ENCODE results near the gene TUT1. TPM values are rescaled to one million over a fixed set of nuclear protein-coding genes. Genes with fewer than 3 reads are reported as not detected.

The TUT1 gene
- 8.7 and 9.2 TPM in 2 replicates for total RNA-seq

GRCh38 chr11:62591448-62592145, at the start of gene TUT1:
TSS of gene TUT1 (minus strand) at chr11:62591523. CDS start at chr11:62591485, 38 bp downstream.

GRCh38 chr11:62621567-62622470, 30.5 kb upstream of the TUT1 start, which contains the start of gene B3GAT3:
TSS of gene B3GAT3 (minus strand) at chr11:62621986. CDS start at chr11:62621947, 39 bp downstream.

GRCh38 chr11:62612366-62613290, 21.3 kb upstream of the TUT1 start, which contains the start of the genes EML3 and ROM1:
TSS of gene EML3 (minus strand) at chr11:62612775. CDS start at chr11:62612457, 318 bp downstream.
TSS of gene ROM1 (plus strand) at chr11:62613257. CDS start at chr11:62613282, 25 bp downstream.

GRCh38 chr11:62601372-62602140, 10.2 kb upstream of the TUT1 start, which contains the start of gene MTA2:
TSS of gene MTA2 (minus strand) at chr11:62601865. CDS start at chr11:62601450, 415 bp downstream.

GRCh38 chr11:62573592-62574362, 17.5 kb downstream of the TUT1 start, which contains the start of gene EEF1G:
TSS of gene EEF1G (minus strand) at chr11:62573891. CDS start at chr11:62573842, 49 bp downstream.

GRCh38 chr11:62546244-62546928, 44.9 kb downstream of the TUT1 start, which contains the start of gene AHNAK:
TSS of gene AHNAK (minus strand) at chr11:62546806. CDS start at chr11:62536098, 10,708 bp downstream.

Other genes with a start within 250 kb of the TUT1 start
- gene SCGB1A1, start 172.5 kb downstream of the TUT1 start, total RNA-seq: not detected in 2 replicates
- 498 and 644 TPM in 2 replicates for gene AHNAK, start 44.7 kb downstream of the TUT1 start, total RNA-seq
- 1,318 and 1,351 TPM in 2 replicates for gene EEF1G, start 17.6 kb downstream of the TUT1 start, total RNA-seq
- gene MTA2, start 10.3 kb upstream of the TUT1 start, total RNA-seq: 70.8 and 86.8 TPM in 2 replicates
- gene EML3, start 21.3 kb upstream of the TUT1 start, total RNA-seq: 23.8 and 38.6 TPM in 2 replicates
- gene ROM1, start 21.7 kb upstream of the TUT1 start, total RNA-seq: 3.1 and 5.8 TPM in 2 replicates
- gene B3GAT3, start 30.5 kb upstream of the TUT1 start, total RNA-seq: 48.9 and 82.7 TPM in 2 replicates
- gene GANAB, start 55.1 kb upstream of the TUT1 start, total RNA-seq: 612 and 660 TPM in 2 replicates
- 24.5 and 26.9 TPM in 2 replicates for gene INTS5, start 61.8 kb upstream of the TUT1 start, total RNA-seq
- 13.4 and 18.3 TPM in 2 replicates for gene C11orf98, start 73.7 kb upstream of the TUT1 start, total RNA-seq
- gene CSKMT, start 73.8 kb upstream of the TUT1 start, total RNA-seq: 4.2 and 4.5 TPM in 2 replicates
- 6.6 and 7.5 TPM in 2 replicates for gene UQCC3, start 80.2 kb upstream of the TUT1 start, total RNA-seq
- gene LBHD1, start 80.7 kb upstream of the TUT1 start, total RNA-seq: 3.0 and 3.9 TPM in 2 replicates
- 80.9 and 85.2 TPM in 2 replicates for gene UBXN1, start 87.5 kb upstream of the TUT1 start, total RNA-seq
- gene LRRN4CL, start 98.0 kb upstream of the TUT1 start, total RNA-seq: 3.3 and 4.9 TPM in 2 replicates
- 54.8 and 59.1 TPM in 2 replicates for gene BSCL2, start 115.9 kb upstream of the TUT1 start, total RNA-seq
- gene GNG3, start 116.2 kb upstream of the TUT1 start, total RNA-seq: 0.13 TPM in 1 of 2 replicates, not detected in the other
- gene HNRNPUL2, start 135.9 kb upstream of the TUT1 start, total RNA-seq: 13.3 and 15.4 TPM in 2 replicates
- 27.5 and 28.9 TPM in 2 replicates for gene TTC9C, start 137.0 kb upstream of the TUT1 start, total RNA-seq
- 10.3 and 11.7 TPM in 2 replicates for gene ZBTB3, start 162.6 kb upstream of the TUT1 start, total RNA-seq
- gene POLR2G, start 170.1 kb upstream of the TUT1 start, total RNA-seq: 51.6 and 51.7 TPM in 2 replicates
- 19.3 and 27.2 TPM in 2 replicates for gene TAF6L, start 179.9 kb upstream of the TUT1 start, total RNA-seq
- 48.9 and 50.0 TPM in 2 replicates for gene TMEM179B, start 195.9 kb upstream of the TUT1 start, total RNA-seq
- gene TMEM223, start 200.5 kb upstream of the TUT1 start, total RNA-seq: 13.3 and 16.2 TPM in 2 replicates
- 26.1 and 39.4 TPM in 2 replicates for gene NXF1, start 213.9 kb upstream of the TUT1 start, total RNA-seq
- 35.5 and 44.3 TPM in 2 replicates for gene STX5, start 240.5 kb upstream of the TUT1 start, total RNA-seq
- not detected in 2 replicates for gene TEX54, start 241.3 kb upstream of the TUT1 start, total RNA-seq
- gene WDR74, start 248.1 kb upstream of the TUT1 start, total RNA-seq: 25.4 and 46.1 TPM in 2 replicates

Data from smooth muscle cell of the pulmonary artery (primary cell).